ENCODE measurements around the gene PRKCSH. TPM values are rescaled to one million over a fixed set of nuclear protein-coding genes. Genes with fewer than 3 reads are reported as not detected.

Gene PRKCSH, protein sequence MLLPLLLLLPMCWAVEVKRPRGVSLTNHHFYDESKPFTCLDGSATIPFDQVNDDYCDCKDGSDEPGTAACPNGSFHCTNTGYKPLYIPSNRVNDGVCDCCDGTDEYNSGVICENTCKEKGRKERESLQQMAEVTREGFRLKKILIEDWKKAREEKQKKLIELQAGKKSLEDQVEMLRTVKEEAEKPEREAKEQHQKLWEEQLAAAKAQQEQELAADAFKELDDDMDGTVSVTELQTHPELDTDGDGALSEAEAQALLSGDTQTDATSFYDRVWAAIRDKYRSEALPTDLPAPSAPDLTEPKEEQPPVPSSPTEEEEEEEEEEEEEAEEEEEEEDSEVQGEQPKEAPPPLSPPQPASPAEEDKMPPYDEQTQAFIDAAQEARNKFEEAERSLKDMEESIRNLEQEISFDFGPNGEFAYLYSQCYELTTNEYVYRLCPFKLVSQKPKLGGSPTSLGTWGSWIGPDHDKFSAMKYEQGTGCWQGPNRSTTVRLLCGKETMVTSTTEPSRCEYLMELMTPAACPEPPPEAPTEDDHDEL
- total RNA-seq = 100 to 1,000 TPM; 225 to 269 TPM

DNA sequence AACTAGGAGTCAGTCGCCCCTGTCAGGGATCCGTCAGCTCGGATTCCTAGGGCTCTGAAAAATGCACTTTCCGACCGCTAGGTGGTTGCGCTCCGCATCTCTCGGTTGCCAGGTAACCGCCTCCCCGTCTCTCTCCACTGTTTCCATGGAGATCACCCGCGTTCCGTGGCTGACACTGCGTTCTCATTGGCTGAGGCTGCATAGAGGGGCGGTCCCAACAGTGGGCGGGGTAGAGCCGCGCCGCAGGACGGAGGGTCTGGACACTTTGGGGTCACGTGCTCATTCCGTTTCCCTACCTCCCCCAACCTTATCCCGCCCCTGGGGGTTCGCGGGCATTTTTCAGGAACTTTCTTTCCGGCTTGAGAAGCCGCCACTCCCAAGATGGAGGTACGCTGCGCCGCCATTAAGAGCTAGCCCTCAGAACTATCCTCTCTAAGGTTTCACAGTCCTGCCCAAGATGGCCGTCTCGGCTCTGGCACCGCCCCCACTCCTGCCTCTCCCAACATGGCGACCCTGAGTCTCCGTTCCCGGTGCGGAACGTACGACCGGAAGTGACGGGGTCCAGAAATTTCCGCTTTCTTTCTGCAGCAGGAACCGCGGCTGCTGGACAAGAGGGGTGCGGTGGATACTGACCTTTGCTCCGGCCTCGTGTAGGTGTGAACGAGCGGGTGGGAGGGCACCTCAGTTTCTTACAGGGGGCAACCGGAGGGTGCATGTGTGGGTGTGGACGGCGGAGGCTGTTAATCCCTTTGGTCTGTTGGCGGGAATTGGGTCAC, at the start of gene PRKCSH, which contains the start of gene ODAD3:
PRKCSH (plus strand) TSS at position 579 of the 776 bp plus-strand sequence. CDS start 483 bp downstream, outside the sequence.
ODAD3 (minus strand) TSS at position 65 of the 776 bp plus-strand sequence. CDS start 105 bp downstream, outside the sequence.
- H3K9me3 Mint-ChIP-seq (ENCODE audit: low read depth) = no peaks in the 10 kb centered on the region
- no peaks in the 10 kb centered on the region for H3K27me3 Mint-ChIP-seq
- ChIA-PET POLR2A (interaction anchor here (0.6 to 1.4 kb wide), 7 partner anchors 8 to 257 kb away, joined by 3 to 8 read pairs (median 4); no protein-coding TSS in a partner anchor), CTCF (interaction anchor here (0.6 to 3.3 kb wide), 20 partner anchors 12 to 499 kb away, joined by 3 to 27 read pairs (median 3); partner anchors contain the start of genes ECSIT and SWSAP1)
- peak within 1 kb of the TSS; percentile 98 for H3K4me3 Mint-ChIP-seq
- ATAC-seq (peak; percentile 96), DNase-seq (peak; percentile 99)
- H3K36me3 Mint-ChIP-seq (ENCODE audit: low read depth) = peaks cover 22% of the 10 kb centered on the region
- peak within 1 kb of the TSS; percentile 99 for H3K27ac Mint-ChIP-seq
- peaks cover 14% of the 10 kb centered on the region for H3K4me1 Mint-ChIP-seq
- intact Hi-C loops (cut with DNase I, micrococcal nuclease) = loop anchor here (1.0 to 5.0 kb wide), 16 partner anchors 47 to 564 kb away; partner anchors contain the start of genes CCDC159 (in 2 of the 2), SWSAP1 (in 2 of the 2), TMEM205 (in 2 of the 2) and CARM1 (in 1 of the 2)

DNA sequence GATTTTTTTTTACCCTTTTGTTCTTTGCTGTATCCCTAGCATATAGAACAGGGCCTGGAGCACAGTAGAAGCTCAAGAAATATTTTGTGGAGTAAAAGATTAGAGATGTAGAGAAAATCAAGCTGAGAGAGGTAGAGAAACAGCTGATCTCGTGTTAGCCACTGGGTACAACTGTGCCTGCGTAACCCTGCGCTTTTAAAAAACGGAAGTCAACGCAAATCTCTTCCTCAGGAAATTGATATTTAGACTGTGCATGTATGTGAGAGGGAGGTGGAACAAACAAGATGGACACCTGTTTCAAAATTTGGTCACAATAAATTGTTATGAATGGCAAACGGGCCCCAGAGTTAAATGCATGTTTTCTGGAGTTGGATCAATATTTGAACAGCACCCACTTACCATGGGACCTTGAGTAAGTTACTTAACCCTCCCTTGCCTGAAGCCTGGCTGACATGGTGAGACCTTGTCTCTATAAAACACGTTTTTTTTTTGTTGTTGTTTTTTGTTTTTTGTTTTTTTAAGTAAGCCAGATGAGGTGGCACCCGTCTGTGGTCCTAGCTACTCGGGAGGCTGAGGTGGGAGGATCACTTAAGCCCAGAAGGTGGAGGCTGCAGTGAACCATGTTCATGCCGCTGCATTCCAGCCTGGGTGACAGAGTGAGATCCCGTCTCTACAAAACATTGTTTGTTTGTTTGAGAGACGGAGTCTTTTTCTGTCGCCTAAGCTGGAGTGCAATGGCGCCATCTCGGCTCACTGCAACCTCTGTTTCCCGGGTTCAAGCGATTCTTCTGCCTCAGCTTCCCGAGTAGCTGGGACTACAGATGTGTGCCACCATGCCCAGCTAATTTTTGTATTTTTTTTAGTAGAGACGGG, 48.0 kb upstream of the PRKCSH start:
- ChIA-PET CTCF (interaction anchor here (0.6 to 0.7 kb wide), 2 partner anchors 15 to 355 kb away, joined by 3 read pairs; no protein-coding TSS in a partner anchor), POLR2A (no interaction called here)
- H3K27ac Mint-ChIP-seq = no peak overlapping the region
- no peak overlapping the region for H3K4me3 Mint-ChIP-seq
- peaks cover 10% of the 10 kb centered on the region for H3K27me3 Mint-ChIP-seq
- H3K4me1 Mint-ChIP-seq = peaks cover 11% of the 10 kb centered on the region
- ATAC-seq = peak; percentile 13
- no peaks in the 10 kb centered on the region for H3K9me3 Mint-ChIP-seq (ENCODE audit: low read depth)
- intact Hi-C loops (cut with DNase I, micrococcal nuclease) = no loop called here
- no peaks in the 10 kb centered on the region for H3K36me3 Mint-ChIP-seq (ENCODE audit: low read depth)
- no peak for DNase-seq

DNA sequence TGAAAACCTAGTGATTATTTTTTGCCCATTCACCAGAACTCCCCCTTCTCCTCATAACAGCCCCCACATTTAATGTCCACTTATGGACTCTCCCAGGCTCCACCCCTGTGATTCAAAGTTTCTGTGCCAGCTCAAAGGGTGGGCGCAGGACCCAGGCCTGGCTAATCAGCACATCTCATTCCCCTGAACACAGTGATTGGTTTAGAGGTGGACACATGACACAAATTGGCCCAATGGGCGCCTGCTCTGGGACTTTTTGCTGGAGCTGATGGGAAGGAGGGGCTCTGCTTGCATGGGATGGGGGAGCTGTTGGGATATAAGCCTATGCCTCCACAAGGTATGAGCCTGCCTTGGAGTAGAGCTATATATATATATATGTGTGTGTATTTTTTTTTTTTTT, 45.1 kb upstream of the PRKCSH start:
- DNase-seq = no peak
- no peaks in the 10 kb centered on the region for H3K36me3 Mint-ChIP-seq (ENCODE audit: low read depth)
- POLR2A ChIA-PET = no interaction called here
- no peak for ATAC-seq
- H3K27ac Mint-ChIP-seq = no peak overlapping the region
- H3K4me1 Mint-ChIP-seq = peaks cover 4% of the 10 kb centered on the region
- CTCF ChIA-PET = interaction anchor here (0.5 to 2.2 kb wide), 3 partner anchors 9 to 53 kb away, joined by 4 to 9 read pairs (median 4); partner anchors contain the start of gene SWSAP1
- no peaks in the 10 kb centered on the region for H3K9me3 Mint-ChIP-seq (ENCODE audit: low read depth)
- peaks cover 3% of the 10 kb centered on the region for H3K27me3 Mint-ChIP-seq
- H3K4me3 Mint-ChIP-seq = no peak overlapping the region
- intact Hi-C loops (cut with DNase I, micrococcal nuclease) = no loop called here

DNA sequence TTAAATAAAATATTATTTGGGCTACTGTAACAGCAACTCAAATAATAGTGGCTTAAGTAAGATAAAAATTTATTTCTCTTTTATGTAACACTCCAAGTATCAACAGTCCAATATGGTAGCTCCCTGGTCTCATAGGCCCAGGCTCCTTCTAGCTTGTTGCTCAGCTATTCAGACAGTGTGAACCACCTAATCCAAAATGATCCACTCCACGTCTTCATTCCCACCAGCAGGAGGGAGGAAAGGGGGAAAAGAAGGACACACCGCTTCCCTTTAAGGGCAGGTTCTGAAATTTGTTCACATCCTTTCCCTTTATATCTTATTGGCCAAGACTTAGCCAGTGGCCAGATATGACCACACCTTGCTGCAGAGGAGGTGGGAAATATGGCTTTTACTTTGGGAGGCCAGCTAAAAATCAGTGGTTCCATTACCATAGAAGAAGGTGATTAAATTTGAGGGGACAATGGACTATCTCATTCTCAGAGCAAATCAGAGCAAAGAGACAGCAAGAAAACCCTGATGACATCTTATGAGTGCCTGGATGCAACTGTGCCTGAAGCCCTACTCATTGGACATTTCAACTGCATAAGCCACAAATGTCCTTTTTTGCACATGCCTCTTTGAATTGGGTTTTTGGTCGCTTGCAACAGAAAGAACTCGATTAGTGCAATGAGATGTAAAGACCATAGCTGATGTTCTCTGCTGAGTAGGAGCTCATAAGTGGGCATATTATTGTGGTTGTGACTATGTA, 44.3 kb upstream of the PRKCSH start:
- CTCF ChIA-PET = interaction anchor here (0.5 to 2.2 kb wide), 4 partner anchors 10 to 52 kb away, joined by 4 to 9 read pairs (median 4); partner anchors contain the start of gene SWSAP1
- intact Hi-C loops (cut with DNase I, micrococcal nuclease) = no loop called here

DNA sequence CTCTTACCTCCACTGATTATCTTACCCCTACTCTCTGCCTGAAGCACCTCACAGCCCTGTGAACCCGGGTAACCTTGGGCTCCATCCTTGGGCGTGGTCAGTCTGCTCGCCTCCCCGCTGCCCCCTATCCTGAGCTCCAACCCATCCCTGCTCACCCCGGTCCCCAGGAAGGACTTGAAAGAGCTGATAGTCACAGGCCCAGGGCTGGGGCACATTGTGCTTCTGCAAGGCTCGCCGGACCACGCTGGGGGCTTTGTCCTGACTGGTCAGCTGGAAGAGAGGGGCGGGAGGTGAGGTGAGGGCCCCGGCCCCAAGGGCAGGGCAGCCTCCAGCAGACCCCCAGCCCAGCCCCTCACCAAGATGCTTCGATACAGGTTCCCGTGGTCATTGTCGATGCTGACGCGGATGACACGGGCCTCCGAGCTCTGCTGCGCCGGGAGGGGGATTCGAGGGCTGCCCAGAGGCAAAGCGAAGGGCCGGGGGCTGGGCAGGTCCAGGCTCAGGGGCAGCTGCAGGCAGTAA, 38.3 kb upstream of the PRKCSH start:
- ATAC-seq = no peak
- no peak overlapping the region for H3K4me3 Mint-ChIP-seq
- intact Hi-C loops (cut with DNase I, micrococcal nuclease) = no loop called here
- ChIA-PET POLR2A (no interaction called here), CTCF (interaction anchor here (3.1 kb wide), 1 partner anchor 15 kb away, joined by 15 read pairs; no protein-coding TSS in a partner anchor)
- no peaks in the 10 kb centered on the region for H3K36me3 Mint-ChIP-seq (ENCODE audit: low read depth)
- no peaks in the 10 kb centered on the region for H3K4me1 Mint-ChIP-seq
- no peaks in the 10 kb centered on the region for H3K9me3 Mint-ChIP-seq (ENCODE audit: low read depth)
- H3K27ac Mint-ChIP-seq = no peak overlapping the region
- H3K27me3 Mint-ChIP-seq = peaks cover 7% of the 10 kb centered on the region
- DNase-seq = no peak

More for the DNA sequence above, 44.3 kb upstream of the PRKCSH start:
- no peak overlapping the region for H3K27ac Mint-ChIP-seq
- no peaks in the 10 kb centered on the region for H3K36me3 Mint-ChIP-seq (ENCODE audit: low read depth)
- POLR2A ChIA-PET = interaction anchor here (0.6 kb wide), 1 partner anchor 677 kb away, joined by 5 read pairs; no protein-coding TSS in a partner anchor
- DNase-seq (no peak), ATAC-seq (no peak)
- H3K4me1 Mint-ChIP-seq = peaks cover 4% of the 10 kb centered on the region
- peaks cover 3% of the 10 kb centered on the region for H3K27me3 Mint-ChIP-seq
- no peak overlapping the region for H3K4me3 Mint-ChIP-seq
- no peaks in the 10 kb centered on the region for H3K9me3 Mint-ChIP-seq (ENCODE audit: low read depth)

DNA sequence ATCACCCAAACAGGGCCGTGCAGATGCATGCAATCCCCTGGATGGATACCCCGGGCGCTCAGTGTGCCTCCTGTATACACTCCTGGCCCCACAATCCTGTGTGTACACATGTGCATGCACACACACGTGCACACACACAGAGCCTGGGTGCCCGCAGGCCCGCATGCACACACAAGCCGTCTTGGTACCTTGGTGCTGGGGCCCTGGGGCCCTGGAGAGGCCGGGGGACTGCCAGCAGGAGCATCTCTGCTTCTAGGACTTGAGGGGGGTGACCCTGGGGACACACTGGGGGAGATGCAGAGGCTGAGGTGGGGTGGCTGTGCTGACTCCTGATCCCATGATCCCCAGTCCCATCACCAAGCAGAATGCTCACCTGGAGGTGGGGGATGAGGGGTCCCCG, 35.8 kb upstream of the PRKCSH start:
- ChIA-PET CTCF (interaction anchor here (0.5 to 0.6 kb wide), 2 partner anchors 34 to 39 kb away, joined by 3 to 4 read pairs; no protein-coding TSS in a partner anchor), POLR2A (no interaction called here)
- no peaks in the 10 kb centered on the region for H3K4me1 Mint-ChIP-seq
- peaks cover 7% of the 10 kb centered on the region for H3K27me3 Mint-ChIP-seq
- no peak overlapping the region for H3K4me3 Mint-ChIP-seq
- H3K36me3 Mint-ChIP-seq (ENCODE audit: low read depth) = no peaks in the 10 kb centered on the region
- ATAC-seq = no peak
- intact Hi-C loops (cut with DNase I, micrococcal nuclease) = no loop called here
- DNase-seq = no peak
- H3K27ac Mint-ChIP-seq = no peak overlapping the region
- no peaks in the 10 kb centered on the region for H3K9me3 Mint-ChIP-seq (ENCODE audit: low read depth)

DNA sequence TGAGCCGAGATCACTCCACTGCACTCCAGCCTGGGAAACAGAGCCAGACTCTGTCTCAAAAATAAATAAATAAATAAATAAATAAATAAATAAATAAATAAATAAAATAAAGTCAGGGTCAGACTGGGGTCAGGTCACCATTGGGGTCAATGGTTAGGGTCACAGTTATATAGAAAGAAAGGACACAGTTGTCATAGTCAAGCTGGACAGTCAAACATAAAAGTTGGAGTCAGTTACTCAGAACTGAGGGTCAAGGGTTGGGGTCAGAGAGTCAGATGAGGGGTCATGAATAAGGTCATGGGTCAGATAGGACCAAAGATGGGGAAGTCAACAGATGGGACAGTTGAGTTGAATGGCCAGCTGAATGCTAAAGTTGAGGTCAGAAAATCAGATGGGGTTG, 34.6 kb upstream of the PRKCSH start:
- DNase-seq (no peak), ATAC-seq (no peak)
- H3K27ac Mint-ChIP-seq = no peak overlapping the region

DNA sequence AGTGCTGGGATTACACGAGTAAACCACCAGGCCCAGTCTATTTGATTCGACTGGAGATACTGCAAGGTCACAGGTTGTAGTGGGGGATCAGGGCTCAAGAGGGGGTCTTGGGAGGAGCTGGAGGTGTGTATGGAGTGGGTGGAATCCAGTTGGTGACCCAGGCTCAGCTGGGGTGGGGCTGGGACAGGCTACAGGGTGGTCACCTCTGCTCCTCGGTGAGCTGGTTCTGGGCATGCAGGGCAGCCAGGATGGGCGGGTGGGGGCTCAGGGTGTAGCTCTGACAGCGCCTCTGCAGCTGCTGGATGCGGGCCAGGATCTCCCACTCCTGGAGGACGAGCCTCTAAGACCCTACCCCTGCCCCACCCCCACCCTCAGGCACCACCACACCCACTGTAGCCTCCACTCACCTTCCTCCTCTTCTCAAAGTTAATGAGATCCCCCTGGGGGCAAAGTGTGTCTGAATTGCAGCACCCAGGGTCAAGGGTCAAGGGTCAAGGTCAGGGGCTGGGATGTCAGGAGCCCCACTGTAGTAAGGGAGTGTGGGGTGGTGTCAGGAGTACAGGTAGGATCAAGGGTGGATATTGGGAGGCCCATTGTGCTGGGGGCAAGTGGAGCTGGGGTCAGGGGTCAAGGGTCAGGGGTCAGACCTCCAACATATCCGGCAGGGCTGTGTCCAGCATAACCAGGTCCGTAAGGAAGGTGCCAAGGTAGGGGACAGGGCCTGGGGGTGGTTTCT, 33.5 kb upstream of the PRKCSH start:
- no peak for ATAC-seq
- no peak overlapping the region for H3K27ac Mint-ChIP-seq
- peaks cover 3% of the 10 kb centered on the region for H3K27me3 Mint-ChIP-seq
- intact Hi-C loops (cut with DNase I, micrococcal nuclease) = no loop called here
- POLR2A ChIA-PET = no interaction called here
- no peaks in the 10 kb centered on the region for H3K9me3 Mint-ChIP-seq (ENCODE audit: low read depth)
- CTCF ChIA-PET = interaction anchor here (0.6 kb wide), 1 partner anchor 14 kb away, joined by 3 read pairs; no protein-coding TSS in a partner anchor
- no peak for DNase-seq
- no peaks in the 10 kb centered on the region for H3K36me3 Mint-ChIP-seq (ENCODE audit: low read depth)
- no peak overlapping the region for H3K4me3 Mint-ChIP-seq
- peaks cover 4% of the 10 kb centered on the region for H3K4me1 Mint-ChIP-seq

More for the DNA sequence above, 34.6 kb upstream of the PRKCSH start:
- H3K4me1 Mint-ChIP-seq = no peaks in the 10 kb centered on the region
- ChIA-PET CTCF (no interaction called here), POLR2A (no interaction called here)
- no peaks in the 10 kb centered on the region for H3K36me3 Mint-ChIP-seq (ENCODE audit: low read depth)
- no peak overlapping the region for H3K4me3 Mint-ChIP-seq
- intact Hi-C loops (cut with DNase I, micrococcal nuclease) = no loop called here
- H3K27me3 Mint-ChIP-seq = peaks cover 4% of the 10 kb centered on the region
- H3K9me3 Mint-ChIP-seq (ENCODE audit: low read depth) = no peaks in the 10 kb centered on the region

DNA sequence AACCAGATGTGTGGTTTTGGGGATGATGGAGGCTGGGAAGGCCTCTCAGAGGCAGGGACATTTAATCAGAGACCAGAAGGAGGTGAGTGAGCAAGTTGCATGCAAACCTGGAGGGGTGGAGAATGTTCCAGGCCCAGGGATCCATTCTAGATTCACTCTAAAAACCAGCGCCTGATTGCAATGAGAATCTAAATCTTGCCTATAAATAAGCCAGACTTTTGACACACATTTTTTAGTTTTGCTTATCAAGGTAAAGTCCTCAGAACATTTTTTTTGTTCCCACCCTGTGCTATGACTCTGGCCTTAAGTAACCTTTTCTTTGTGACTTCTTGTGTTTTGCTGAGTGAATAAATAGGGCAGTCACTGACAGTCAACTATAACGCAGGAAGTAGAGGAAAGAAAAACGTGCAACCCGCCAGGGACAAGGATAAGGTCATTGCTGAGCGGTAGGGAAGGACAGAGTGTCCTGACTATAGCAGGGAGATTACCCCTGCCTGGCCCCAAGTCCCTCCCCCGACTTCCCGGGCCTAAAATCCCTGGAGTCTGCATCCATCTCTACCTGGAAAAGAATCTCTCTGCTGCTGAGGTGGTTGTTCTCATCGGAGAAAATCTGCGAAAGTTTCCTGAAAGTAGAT, 30.7 kb upstream of the PRKCSH start:
- intact Hi-C loops (cut with DNase I, micrococcal nuclease) = no loop called here
- peaks cover 3% of the 10 kb centered on the region for H3K27me3 Mint-ChIP-seq
- ChIA-PET CTCF (interaction anchor here (1.5 kb wide), 1 partner anchor 111 kb away, joined by 3 read pairs; no protein-coding TSS in a partner anchor), POLR2A (no interaction called here)
- ATAC-seq (no peak), DNase-seq (no peak)
- no peaks in the 10 kb centered on the region for H3K36me3 Mint-ChIP-seq (ENCODE audit: low read depth)
- H3K4me1 Mint-ChIP-seq = peaks cover 4% of the 10 kb centered on the region
- H3K4me3 Mint-ChIP-seq = no peak overlapping the region
- H3K27ac Mint-ChIP-seq = no peak overlapping the region
- H3K9me3 Mint-ChIP-seq (ENCODE audit: low read depth) = no peaks in the 10 kb centered on the region

Measured in activated CD4-positive, alpha-beta T cell treated with anti-CD3 and anti-CD28 coated beads for 36 hours (primary cell).